HepG2 (cell line): ENCODE measurements around the gene AKAP8L. TPM values are rescaled to one million over a fixed set of nuclear protein-coding genes. Genes with fewer than 3 reads are reported as not detected.

ENCODE experiments used
- BORCS8-MEF2B ChIP-seq: sonication (generic); formaldehyde crosslinking; IDR thresholded peaks from 2 replicates; pipeline ENCODE4 v1.8.0; 2022; ENCODE audit warnings: mild to moderate bottlenecking, missing genetic modification reagents
- ETV6 ChIP-seq: sonication (generic); formaldehyde crosslinking; conservative IDR thresholded peaks from 2 replicates; pipeline ENCODE4 v1.4.0; 2020; ENCODE audit warnings: missing genetic modification reagents
- KAT7 ChIP-seq: IDR thresholded peaks from 2 replicates; pipeline ENCODE4 v1.6.1; 2018; ENCODE audit warnings: borderline replicate concordance, missing compliant biosample characterization
- NONO ChIP-seq, 2 experiments: fragments of 450-650 bp in 1 of 2; sonication (generic) in 1 of 2; formaldehyde crosslinking in 1 of 2; IDR thresholded peaks in 1 of 2; conservative IDR thresholded peaks in 1 of 2; 2 replicates each; pipeline versions ENCODE4 v1.6.1 to v1.8.0; 2017 to 2022; ENCODE audit warnings: mild to moderate bottlenecking in 1 of 2, missing genetic modification reagents in 1 of 2, moderate library complexity in 1 of 2
- SP2 ChIP-seq: sonication (generic); formaldehyde crosslinking; IDR thresholded peaks from 2 replicates; pipeline ENCODE4 v1.5.1; 2020; ENCODE audit warnings: mild to moderate bottlenecking, missing genetic modification reagents
- TAF1 ChIP-seq: sonication (generic); formaldehyde crosslinking; IDR thresholded peaks from 2 replicates; pipeline ENCODE4 v1.4.0; 2020; ENCODE audit warnings: missing genetic modification reagents
- polyA plus RNA-seq, 8 experiments: library from polyadenylated mRNA; depleted of rRNA in 3 of 8; stranded (reverse) in 7 of 8; unstranded in 1 of 8; fragments of >200 nt; fragmentation: Illumina TruSeq in 4 of 8; extraction: Trizol in 4 of 8; gene quantifications; 2 replicates each; pipeline versions ENCODE4 v1.2.1 to v1.2.3, GENCODE V29; 2011 to 2016; ENCODE audit warnings: low read depth in 4 of 8, missing spikeins in 1 of 8, mixed read lengths in 1 of 8; ENCODE audit not compliant: insufficient read depth in 1 of 8
- total RNA-seq, 5 experiments: library from RNA; depleted of rRNA; stranded (reverse); fragments of >200 nt; fragmentation: Illumina TruSeq; extraction: Trizol; gene quantifications; 2 replicates each; pipeline ENCODE4 v1.2.3, GENCODE V29; 2016; ENCODE audit warnings: low read depth in 1 of 5
- TF ChIP-seq, protein P1 (sequence below): sonication (generic); formaldehyde crosslinking; IDR thresholded peaks from 2 replicates; pipeline ENCODE4 v1.4.0; 2020; ENCODE audit warnings: missing genetic modification reagents
- TF ChIP-seq, protein P2 (sequence below): sonication (generic); formaldehyde crosslinking; IDR thresholded peaks from 2 replicates; pipeline ENCODE4 v1.4.0; 2020; ENCODE audit warnings: missing genetic modification reagents

Gene AKAP8L
- total and polyA plus RNA-seq, 2 of the 13 experiments (the other 11 are each of a cell fraction or from before 2014, with no cell fraction given) = 48.2 to 49.6 TPM

DNA sequence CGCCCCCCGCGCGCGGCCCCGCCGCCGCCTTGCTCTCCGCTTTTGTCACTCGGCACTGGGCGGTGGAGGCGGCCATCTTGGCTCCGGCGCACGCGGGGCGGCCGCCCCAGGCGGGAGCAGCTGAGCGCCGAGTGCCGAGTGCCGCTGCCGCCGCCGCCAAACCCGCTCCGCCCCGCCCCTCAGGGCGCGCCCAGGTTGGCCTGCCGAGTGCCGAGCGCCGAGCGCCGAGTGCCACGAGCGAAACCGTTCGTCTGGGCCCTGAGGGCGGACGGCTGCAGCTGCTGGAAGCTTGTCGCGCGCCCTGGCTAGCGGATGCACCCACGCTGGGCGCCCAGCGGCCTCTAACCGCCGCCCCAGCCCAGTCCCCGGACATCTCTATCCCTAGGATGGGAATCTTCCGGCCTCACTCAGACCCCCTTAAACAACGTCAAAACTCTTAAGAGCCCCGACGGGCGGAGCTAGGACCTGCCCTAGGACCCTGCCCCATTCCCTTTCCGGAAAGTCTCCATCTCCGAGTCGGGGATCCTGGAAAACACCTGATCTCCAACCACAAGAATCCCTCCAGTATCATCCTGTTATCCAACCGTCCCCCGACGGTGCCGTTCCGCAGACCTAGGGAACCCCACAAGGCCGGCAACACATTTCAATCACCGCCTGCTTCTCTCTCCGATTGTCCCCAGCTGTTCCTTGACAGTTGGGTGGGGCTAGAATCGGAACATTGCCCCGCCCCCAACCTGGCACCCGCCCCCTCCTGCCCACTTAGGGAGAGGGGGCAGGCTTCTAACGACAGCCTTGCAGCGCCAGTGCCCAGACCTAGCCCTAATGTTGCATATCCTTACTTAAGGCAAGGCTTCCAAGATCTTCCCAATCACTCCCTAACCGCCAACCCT, 14.1 kb upstream of the AKAP8L start (continued):
- TF ChIP-seq KAT7 (CRISPR knock-in tag) (0 out of 2 replicates have a peak, but pooled peaks have one; percentile 74), ETV6 (CRISPR knock-in tag) (peak; percentile 86), TAF1 (CRISPR knock-in tag) (peak; percentile 59), BORCS8-MEF2B (CRISPR knock-in tag) (0 out of 2 replicates have a peak, but pooled peaks have one; percentile 65), NONO (IDR thresholded peaks at IDR 0.05) (no peak), NONO (CRISPR knock-in tag; conservative IDR thresholded peaks at IDR 0.05) (no peak), SP2 (CRISPR knock-in tag) (peak; percentile 52)
- TF ChIP-seq, protein P1, sequence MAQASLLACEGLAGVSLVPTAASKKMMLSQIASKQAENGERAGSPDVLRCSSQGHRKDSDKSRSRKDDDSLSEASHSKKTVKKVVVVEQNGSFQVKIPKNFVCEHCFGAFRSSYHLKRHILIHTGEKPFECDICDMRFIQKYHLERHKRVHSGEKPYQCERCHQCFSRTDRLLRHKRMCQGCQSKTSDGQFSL (CRISPR knock-in tag) = 0 out of 2 replicates have a peak, but pooled peaks have one; percentile 28
- TF ChIP-seq, protein P2, sequence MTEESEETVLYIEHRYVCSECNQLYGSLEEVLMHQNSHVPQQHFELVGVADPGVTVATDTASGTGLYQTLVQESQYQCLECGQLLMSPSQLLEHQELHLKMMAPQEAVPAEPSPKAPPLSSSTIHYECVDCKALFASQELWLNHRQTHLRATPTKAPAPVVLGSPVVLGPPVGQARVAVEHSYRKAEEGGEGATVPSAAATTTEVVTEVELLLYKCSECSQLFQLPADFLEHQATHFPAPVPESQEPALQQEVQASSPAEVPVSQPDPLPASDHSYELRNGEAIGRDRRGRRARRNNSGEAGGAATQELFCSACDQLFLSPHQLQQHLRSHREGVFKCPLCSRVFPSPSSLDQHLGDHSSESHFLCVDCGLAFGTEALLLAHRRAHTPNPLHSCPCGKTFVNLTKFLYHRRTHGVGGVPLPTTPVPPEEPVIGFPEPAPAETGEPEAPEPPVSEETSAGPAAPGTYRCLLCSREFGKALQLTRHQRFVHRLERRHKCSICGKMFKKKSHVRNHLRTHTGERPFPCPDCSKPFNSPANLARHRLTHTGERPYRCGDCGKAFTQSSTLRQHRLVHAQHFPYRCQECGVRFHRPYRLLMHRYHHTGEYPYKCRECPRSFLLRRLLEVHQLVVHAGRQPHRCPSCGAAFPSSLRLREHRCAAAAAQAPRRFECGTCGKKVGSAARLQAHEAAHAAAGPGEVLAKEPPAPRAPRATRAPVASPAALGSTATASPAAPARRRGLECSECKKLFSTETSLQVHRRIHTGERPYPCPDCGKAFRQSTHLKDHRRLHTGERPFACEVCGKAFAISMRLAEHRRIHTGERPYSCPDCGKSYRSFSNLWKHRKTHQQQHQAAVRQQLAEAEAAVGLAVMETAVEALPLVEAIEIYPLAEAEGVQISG (CRISPR knock-in tag) = peak; percentile 79
